Hematopoietic multipotent progenitor cell treated with erythropoietin and hydrocortisone succinate and interleukin-3 and kit ligand, for 15 days (in vitro differentiated cells): ENCODE measurements around the gene NCF2.
"Not testable (repeated sequence)": the region's sequence is repeated elsewhere in the genome, so short reads cannot be mapped to it uniquely, and the experiment has no call there.

Experiments used
- DNase-seq: peaks from one replicate; pipeline ENCODE4 v3.0.0-alpha.2; 2015; ENCODE audit warnings: low spot score

The NCF2 gene, protein sequence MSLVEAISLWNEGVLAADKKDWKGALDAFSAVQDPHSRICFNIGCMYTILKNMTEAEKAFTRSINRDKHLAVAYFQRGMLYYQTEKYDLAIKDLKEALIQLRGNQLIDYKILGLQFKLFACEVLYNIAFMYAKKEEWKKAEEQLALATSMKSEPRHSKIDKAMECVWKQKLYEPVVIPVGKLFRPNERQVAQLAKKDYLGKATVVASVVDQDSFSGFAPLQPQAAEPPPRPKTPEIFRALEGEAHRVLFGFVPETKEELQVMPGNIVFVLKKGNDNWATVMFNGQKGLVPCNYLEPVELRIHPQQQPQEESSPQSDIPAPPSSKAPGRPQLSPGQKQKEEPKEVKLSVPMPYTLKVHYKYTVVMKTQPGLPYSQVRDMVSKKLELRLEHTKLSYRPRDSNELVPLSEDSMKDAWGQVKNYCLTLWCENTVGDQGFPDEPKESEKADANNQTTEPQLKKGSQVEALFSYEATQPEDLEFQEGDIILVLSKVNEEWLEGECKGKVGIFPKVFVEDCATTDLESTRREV

DNA sequence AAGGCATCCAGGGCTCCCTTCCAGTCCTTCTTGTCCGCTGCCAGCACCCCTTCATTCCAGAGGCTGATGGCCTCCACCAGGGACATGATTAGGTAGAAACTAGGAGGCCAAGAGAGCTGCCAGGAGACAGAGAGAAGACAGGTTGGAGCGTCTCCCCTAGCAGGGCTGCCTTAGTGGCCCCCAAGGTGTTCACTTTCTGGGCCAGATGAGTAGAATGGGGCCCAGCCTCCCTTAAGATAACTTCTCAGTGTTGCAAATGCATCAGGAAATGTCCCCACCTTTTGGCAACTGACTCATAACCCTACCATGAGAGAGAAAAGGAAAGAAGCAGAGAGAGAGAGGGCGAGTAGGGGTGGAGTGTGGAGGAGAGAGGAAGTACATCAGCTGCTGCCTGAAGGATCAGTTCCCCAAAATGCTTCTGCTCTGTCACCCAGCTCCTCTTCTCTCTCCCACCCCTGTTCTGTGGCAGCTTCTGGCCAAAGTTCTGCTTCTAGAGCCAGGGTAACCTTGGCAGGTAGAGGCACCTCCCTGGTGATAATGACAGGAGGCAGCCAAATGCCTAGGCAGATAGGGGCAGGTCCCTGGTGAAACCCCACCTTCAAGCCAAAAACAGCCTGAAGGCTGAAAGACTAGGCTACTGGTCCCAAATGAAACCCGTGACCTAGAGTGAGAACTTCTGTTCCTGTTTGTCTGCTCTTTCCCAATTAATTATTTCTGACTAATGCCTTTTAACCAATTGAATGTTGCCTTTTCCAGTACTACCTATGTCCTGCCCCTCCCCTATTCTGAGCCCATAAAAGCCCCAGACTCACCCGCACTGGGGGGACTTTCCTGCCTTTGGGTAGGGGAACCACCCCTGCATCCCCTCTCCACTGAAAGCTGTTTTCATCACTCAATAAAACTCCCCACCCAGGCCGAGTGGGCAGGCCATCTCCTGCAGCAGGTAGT, at the start of gene NCF2:
Gene NCF2, minus strand, starts transcription at position 216 of the 948 bp plus-strand sequence. Its CDS starts 130 bp downstream, at position 86.
- DNase-seq, result no peak

DNA sequence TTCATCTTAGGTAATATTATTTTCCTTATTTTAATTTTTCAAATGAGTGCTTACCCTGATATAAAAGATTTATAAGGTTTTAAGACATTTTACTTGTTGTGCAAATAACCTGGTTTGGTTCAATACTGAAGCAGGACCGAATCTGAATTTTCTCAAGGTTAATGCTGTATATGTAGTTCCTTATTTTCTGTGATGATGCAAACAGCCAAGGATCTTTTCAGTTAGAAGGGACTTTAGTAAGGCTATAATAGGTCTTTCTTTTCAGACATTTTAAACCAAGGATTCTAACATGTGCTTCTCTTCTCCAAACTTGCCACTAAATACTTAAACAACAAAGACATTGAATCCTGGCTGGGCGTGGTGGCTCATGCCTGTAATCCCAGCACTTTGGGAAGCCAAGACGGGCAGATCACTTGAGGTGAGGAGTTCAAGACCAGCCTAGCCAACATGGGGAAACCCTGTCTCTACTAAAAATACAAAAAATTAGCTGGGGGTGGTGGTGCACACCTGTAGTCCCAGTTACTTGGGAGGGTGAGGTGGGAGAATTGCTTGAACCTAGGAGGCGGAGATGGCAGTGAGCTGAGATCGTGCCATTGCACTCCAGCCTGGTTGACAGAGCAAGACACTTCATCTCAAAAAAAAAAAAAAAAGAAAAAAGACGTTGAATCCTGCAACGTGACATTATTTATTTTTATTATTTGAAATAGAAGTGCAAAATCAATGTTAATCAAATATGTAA, 48.6 kb upstream of the NCF2 start:
- no peak for DNase-seq

DNA sequence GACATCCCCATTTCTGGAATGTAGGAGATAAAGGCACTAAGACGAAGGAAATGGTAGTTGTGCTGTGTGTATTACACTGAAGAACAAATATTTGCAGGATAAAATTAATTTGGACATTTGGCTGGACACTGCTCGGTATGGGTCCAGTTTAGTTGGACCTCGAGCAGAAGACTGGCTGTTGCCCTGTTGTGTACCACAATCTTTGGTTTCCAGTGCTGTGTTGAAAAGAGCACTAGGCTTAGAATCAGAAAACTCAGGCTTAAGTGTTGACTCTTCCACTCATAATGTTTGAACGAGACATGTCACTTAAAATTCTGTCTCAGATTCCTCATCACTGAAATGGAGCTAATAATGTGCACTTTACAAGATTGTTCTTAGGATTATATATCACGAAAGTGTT, 46.5 kb upstream of the NCF2 start:
- no peak for DNase-seq

DNA sequence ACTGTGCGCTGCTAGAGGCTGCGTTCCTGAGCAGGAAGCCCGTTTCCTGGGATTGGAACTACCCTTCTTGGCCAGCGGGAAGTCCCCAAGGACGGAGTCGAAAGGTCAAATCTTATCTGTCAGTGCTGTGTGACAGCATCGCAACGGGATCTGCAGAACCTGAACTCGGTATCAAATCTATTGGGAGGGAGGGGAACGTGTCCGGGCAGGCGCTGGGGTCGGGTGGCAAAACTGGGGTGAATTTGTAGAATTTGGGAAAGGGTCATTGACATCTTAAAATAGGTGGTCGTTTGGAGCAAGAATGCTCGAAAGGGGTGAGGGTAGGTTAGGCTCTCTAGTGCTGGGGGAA, 46.0 kb upstream of the NCF2 start:
- DNase-seq, result no peak

DNA sequence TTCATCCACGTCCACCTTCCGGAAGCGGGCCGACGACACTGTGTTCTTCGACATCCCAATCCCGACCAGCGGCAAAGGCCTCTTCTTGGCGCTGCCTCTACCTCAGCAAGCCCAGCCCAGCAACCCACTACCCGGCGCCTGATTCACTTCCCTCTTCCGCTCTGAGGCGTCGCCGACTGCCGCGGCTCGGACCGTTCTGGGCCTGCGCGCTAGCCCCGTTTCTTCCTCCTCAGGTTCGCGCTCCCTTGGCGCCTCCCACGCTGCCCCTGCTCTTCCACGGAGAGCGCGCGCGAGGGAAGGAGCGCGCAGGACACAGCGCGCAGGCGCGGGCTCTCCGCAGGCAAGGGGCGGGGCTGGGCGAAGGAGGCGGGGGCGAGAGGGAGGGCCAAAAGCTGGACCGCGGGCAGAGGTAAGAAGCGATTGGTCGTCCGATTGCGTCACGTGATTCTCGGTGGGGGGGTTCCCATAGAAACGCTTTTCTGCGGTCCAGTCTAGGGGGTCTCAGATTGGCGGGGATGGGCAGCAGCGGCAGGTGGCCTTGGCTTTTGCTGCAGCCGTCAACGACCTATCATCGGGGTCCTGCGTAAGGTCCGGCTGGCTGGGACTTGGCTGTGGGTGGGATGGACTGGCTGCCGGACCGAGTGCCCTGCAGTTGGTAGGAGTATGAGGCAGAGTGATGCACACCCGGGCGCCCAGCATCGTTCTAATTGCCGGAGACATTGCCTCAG, 45.5 kb upstream of the NCF2 start, which contains the start of gene ARPC5:
Gene ARPC5, minus strand, starts transcription at position 178 of the 728 bp plus-strand sequence. Its CDS starts 124 bp downstream, at position 54.
- DNase-seq, result peak; percentile 88

DNA sequence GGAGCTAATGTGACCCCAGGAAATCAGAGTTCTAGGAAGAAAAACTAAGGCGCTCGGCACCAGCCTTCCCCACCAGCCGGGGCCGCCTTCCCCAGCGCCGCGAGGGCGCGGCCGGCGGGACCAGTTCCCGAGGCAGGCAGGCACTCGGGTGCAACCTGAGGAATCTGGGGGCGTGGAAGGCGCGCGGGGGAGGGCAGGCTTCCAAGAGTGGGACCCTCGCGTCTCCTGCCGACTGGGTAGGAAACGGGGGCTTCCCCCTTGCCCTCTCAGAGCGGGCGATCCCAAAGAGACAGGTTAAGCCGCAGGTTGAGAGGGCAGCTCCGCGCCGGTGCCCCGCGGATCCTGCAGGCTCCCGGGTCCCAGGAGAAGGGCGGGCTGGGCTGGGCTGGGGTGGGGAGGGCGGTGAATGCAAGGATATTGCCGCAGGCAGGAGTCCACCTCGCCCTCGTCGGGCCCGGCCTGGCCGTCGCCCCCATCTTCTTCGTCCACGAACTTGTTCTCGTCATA, 44.9 kb upstream of the NCF2 start:
- peak; percentile 9 for DNase-seq

DNA sequence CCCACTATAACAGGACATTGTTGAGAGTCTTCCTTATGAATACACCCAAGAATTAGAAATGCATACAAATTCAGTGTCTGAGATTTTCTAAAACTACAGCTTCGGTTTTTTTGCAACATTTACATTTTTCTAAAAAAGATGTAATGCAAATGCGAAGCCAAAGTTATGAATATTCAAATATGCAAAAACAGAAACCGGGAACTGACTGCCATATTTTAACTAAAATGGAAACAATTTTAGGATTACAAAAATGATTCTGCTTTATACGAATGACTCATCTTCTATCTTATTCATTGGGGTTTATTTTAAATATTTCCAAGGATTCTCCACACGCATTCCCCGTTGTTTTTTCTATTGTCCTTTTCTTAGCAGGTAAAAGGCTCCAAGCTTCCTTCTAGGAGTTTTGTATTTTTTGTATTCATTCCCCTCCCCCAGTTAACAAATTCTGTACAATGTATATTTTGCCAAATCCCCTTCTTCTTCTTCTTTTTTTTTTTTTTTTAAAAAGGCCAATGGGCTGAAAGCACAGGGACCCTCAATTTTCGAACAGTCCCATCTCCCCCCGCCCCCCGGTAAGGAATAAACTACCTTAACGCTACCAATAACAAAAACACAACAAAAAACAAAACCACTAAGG, 44.3 kb upstream of the NCF2 start:
- DNase-seq, result no peak

DNA sequence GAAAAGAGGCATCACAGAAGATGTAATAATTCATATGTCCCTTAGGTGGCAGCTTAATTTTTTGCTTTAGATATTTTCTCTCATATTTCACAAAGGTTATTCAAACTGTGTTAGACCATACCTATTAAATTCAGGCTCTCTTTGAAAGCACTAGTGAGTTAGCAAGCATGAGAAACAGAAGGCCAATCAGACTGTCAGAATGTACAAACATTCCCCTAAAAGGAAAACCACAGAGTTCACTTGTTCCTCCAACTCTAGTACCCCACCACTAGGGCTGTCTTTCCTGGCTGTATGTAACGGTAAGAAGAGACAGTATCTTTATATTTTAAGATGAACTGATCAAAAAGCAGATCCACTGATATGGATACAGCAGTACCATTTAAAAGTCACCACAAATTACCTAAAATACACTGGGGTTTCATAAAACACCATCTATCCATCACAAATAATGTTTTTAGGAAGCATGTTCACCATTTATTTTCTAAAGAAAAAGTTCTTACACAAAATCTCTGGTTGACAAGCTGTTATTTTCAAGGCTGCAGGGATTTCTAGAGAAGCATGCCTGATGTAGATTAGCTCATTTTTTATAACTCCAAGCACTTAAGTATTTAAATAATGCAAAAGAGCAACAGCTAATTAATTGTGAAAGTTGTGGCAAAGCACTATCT, 43.6 kb upstream of the NCF2 start:
- peak; percentile 51 for DNase-seq

DNA sequence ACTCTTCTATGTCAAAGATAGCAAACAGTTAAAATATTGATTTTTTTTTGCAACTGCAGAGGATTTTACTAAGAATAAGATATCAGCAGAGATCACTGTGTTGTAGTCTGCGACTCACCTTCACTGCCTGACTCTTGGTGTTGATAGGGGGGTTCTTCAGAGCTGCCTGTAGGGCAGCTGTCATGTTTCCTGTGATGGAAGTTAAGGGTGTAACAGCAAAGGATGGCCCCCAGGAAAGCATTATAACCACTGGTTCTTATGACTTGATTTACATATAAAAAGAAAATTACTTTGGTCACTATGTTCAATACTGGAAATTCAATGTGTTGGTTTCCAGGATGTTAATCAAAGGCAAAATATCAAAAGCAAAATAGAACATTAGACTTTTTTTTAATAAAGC, 42.7 kb upstream of the NCF2 start:
- no peak for DNase-seq

DNA sequence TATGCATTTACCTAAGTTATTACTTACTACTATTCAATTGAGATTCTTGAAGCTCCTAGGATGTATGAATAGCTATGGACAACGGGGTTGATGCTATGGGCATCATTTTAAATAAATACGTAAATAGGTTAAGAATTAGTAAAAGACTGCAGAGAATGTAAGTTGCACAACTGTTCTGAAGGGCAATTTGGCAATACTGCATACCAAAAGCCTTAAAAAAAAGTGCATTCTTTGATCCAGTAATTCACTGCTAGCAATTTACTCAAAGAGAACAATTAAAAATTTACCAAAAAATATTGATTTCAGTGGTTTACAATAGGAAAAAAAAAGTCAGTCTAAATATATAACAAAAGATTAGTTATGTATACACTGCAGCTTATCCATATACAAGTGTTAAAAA, 41.9 kb upstream of the NCF2 start:
- no peak for DNase-seq

DNA sequence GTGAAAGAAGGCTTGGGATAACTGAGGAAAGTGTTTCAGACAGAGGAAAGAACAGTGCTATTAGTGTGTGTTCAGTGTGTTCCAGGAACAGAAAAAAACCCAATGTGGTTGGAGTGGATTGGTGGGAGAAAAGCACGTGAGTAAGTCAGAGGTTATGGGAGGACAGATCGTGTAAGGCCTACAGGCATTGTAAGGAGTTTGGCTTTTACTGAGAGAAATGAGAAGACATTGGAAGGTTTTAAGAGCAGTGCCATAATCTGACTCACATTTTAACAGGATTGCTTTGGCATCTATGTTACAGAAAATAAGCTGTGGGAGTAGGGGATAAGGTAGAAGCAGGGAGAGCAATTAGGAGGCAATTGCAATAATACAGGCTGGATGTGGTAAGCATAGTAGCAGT, 40.5 kb upstream of the NCF2 start:
- DNase-seq, result no peak

DNA sequence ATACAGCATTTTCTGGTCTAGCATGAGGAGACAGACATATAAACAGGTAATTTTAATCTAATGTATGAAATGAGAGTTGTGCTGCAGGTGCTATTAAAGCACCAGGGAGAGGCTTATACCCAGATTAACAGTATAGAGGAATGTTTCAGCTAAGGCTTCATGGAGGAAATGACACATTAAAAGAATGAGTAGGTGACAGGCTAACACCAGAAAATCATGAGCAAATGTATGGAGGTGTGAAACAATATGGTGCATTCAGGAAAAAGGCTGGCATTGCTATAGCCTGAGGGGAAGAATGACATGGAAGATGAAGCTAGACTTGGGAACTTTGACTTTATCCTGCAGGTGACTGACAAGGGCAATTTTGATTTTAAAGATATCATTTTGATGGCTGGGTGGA, 38.3 kb upstream of the NCF2 start:
- no peak for DNase-seq

DNA sequence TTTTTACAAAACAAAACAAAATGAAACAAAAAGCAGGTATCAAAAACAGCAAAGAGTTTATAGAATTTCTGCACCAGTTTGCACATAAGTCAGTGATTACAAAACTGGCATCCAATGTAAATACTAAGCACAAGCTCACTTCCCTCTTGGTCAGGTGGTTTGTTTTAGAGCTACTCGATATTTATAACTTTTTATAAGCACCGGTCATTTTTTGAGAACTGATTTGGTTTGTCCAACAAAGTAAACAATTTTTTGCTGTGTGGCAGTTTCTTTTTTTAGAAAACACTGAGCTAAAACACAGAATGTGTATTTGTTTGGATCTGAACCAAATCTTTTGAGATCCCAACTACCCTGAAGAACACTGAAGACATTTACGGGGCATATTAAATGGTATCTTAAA, 36.0 kb upstream of the NCF2 start:
- not testable (repeated sequence) for DNase-seq

DNA sequence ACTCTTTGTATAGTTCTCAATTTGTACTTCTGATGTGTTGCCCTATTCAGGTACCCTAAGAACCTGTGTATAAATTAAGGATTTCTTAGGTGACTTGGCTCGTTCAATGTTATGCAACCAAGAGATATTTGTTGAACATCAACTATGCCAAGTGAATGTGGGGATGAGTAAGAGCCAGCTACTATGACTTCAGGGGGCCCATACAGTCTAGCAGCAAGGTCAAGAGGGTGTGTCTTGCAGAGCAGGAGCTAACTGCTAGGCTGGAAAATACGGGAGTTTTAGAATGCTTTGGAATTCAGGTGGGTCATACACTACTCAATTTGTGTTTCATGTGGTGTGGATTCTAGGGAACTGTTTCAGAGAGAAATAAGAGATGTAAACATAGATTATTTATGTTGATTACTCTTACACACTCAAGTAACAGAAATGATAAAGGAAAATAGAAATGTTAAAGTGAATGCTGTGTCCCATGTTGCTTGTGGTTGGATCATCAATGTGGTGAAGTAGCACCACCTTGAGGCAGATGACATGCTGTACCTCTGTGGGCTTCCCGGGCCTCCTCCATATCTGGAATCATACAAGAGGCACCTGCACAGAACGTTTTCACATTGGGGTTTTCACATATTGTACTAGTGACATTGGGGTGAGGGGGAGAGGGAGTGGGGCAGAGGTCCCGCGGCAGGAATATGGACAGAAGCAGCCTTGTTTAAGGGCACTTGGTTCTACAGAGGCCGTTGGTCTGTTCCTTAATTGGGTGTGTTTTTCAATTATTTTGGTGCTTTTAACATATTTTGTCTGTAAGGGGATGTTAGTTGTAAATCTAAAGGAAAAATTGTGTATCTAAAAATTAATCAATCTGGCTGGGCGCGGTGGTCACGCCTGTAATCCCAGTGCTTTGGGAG, 32.9 kb upstream of the NCF2 start:
- peak; percentile 57 for DNase-seq

DNA sequence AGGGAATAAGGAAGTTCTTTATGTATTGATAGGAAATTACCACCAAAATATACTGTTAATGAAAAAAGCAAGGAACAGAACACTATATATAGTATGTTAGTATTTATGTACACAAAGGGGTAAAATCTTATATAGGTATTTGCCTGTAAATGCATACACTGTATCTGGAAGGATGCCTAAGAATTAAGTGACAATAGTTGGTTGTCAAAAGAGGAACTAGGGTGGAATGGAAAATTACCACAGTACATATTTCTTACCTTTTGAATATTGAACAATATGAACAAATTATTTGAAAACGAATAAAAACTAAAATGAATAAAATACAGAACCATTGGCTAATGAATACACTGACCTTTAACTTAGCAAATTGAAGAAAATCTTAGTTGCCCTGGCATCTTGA, 31.8 kb upstream of the NCF2 start:
- DNase-seq, result no peak

DNA sequence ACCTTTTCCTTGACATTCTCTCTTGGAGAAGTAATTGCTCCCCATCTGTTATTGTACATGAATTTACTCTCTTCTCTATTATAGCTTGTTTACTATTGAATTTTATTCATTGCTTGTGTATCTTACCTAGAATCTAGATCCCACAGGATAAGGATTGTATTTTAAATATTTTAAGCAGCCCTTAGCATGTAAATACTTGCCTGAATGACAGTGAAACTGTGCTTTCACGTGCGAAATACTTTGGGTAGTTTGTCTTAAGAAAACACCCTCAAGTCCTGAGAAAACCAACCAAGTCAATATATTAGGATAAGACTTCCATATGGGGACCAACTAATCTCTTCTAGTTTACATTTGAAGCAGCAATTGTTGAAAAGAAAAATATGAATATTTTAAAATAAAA, 30.1 kb upstream of the NCF2 start:
- no peak for DNase-seq

DNA sequence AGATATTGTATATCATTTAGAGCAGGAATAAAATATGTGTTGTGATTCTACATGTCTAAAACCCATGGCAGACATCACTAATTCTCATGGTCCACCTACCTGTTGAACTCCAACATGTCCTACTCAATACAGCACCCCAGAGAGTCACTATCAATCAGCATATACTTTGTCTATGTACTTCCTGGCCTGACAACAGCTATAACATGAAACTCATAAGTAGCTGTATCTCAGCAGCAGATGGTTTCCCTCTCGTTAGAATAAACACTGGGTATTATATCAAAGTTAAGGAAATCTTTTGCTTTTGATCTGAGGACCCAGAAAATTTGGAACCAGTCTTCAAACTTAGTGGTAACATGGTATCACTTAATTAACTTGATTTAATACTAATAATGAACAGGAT, 29.5 kb upstream of the NCF2 start:
- no peak for DNase-seq

DNA sequence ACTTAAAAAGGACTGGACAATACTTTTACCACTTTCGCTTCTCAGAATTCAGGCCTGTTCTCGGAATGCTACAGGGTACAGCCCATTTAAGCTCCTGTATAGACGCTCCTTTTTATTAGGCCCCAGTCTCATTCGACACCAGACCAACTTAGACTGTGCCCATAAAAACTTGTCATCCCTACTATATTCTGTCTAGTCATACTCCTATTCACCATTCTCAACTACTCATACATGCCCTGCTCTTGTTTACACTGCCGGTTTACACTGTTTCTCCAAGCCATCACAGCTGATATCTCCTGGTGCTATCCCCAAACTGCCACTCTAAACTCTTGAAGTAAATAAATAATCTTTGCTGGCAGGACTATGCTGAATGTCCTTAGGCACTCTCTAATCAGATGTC, 27.9 kb upstream of the NCF2 start:
- DNase-seq, result not testable (repeated sequence)

DNA sequence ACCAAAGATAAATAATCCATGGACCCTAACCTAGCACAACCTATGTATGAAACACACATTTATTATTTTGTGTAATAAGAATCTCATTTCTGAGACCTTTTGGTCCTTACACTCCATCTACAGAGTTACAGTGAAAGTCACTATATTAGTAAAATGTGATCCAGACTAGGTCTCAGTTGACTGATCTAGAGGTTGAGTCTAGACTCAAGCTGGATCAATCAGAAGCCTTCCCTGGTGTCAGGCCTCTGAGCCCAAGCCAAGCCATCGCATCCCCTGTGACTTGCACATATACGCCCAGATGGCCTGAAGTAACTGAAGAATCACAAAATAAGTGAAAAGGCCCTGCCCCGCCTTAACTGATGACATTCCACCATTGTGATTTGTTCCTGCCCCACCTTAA, 22.7 kb upstream of the NCF2 start:
- not testable (repeated sequence) for DNase-seq
